Stimulated activated CD8-positive, alpha-beta memory T cell treated with anti-CD3 and anti-CD28 coated beads, Interleukin-7, amount 100 ng/mL, for 4 hours (primary cell): ENCODE data around the gene GJB4.
"Not testable (repeated sequence)": the region's sequence is repeated elsewhere in the genome, so short reads cannot be mapped to it uniquely, and the experiment has no call there.

Experiments
- DNase-seq, 2 donors: peaks; one replicate each; pipeline ENCODE4 v3.0.0-alpha.2; 2020; ENCODE audit warnings: low read depth in 2 of 2

Gene GJB4

GRCh38 chr1:34746785-34747637 is 12.5 kb upstream of the GJB4 start:
- no peak for DNase-seq

GRCh38 chr1:34747638-34747941 is 11.9 kb upstream of the GJB4 start:
- DNase-seq = no peak

- no peak for DNase-seq
Observed at GRCh38 chr1:34749992-34750391, 9.5 kb upstream of the GJB4 start.

- DNase-seq = no peak
Observed at GRCh38 chr1:34750610-34751009, 8.9 kb upstream of the GJB4 start.

GRCh38 chr1:34753163-34753562 is 6.4 kb upstream of the GJB4 start:
- no peak for DNase-seq

- no peak for DNase-seq
Observed at GRCh38 chr1:34754964-34755637, 4.4 kb upstream of the GJB4 start, which contains the start of gene GJB5. TSS of gene GJB5 (plus strand) at chr1:34755047. CDS start at chr1:34757331, 2,284 bp downstream.

GRCh38 chr1:34755961-34756360 is 3.6 kb upstream of the GJB4 start:
- no peak for DNase-seq

- no peak for DNase-seq
Observed at GRCh38 chr1:34757386-34757785, 2.2 kb upstream of the GJB4 start.

- DNase-seq = no peak
Observed at GRCh38 chr1:34758751-34759150, 789 bp upstream of the GJB4 start.

- no peak for DNase-seq
Observed at GRCh38 chr1:34761176-34761761, 1.7 kb downstream of the GJB4 start.

GRCh38 chr1:34761776-34762307 is 2.3 kb downstream of the GJB4 start:
- DNase-seq = no peak

GRCh38 chr1:34762474-34763141 is 3.1 kb downstream of the GJB4 start:
- DNase-seq = no peak

- DNase-seq = no peak
Observed at GRCh38 chr1:34763142-34763781, 3.7 kb downstream of the GJB4 start.

GRCh38 chr1:34768856-34769255 is 9.3 kb downstream of the GJB4 start:
- DNase-seq = no peak

- DNase-seq = no peak
Observed at GRCh38 chr1:34770891-34771504, 11.5 kb downstream of the GJB4 start.

GRCh38 chr1:34771573-34772371 is 12.2 kb downstream of the GJB4 start:
- no peak for DNase-seq

GRCh38 chr1:34773114-34773513 is 13.6 kb downstream of the GJB4 start:
- not testable (repeated sequence) for DNase-seq

- no peak for DNase-seq
Observed at GRCh38 chr1:34774957-34775356, 15.4 kb downstream of the GJB4 start.

- DNase-seq = no peak
Observed at GRCh38 chr1:34776911-34777310, 17.4 kb downstream of the GJB4 start.
